Bladder microvascular endothelial cell (primary cell): Measurements from ENCODE around the gene ALAS1. TPM values are rescaled to one million over a fixed set of nuclear protein-coding genes. Genes with fewer than 3 reads are reported as not detected.

Experiments used
- total RNA-seq: library from RNA; depleted of rRNA; stranded (reverse); fragments of >200 nt; gene quantifications from 2 replicates; pipeline ENCODE4 v1.2.3, GENCODE V29; 2014

The ALAS1 gene
- 32.7 and 41.0 TPM in 2 replicates for total RNA-seq

GRCh38 chr3:52197842-52198625 is at the start of gene ALAS1:
Gene ALAS1 (plus strand): TSS chr3:52198160. CDS start chr3:52199242, 1,082 bp downstream.

DNA sequence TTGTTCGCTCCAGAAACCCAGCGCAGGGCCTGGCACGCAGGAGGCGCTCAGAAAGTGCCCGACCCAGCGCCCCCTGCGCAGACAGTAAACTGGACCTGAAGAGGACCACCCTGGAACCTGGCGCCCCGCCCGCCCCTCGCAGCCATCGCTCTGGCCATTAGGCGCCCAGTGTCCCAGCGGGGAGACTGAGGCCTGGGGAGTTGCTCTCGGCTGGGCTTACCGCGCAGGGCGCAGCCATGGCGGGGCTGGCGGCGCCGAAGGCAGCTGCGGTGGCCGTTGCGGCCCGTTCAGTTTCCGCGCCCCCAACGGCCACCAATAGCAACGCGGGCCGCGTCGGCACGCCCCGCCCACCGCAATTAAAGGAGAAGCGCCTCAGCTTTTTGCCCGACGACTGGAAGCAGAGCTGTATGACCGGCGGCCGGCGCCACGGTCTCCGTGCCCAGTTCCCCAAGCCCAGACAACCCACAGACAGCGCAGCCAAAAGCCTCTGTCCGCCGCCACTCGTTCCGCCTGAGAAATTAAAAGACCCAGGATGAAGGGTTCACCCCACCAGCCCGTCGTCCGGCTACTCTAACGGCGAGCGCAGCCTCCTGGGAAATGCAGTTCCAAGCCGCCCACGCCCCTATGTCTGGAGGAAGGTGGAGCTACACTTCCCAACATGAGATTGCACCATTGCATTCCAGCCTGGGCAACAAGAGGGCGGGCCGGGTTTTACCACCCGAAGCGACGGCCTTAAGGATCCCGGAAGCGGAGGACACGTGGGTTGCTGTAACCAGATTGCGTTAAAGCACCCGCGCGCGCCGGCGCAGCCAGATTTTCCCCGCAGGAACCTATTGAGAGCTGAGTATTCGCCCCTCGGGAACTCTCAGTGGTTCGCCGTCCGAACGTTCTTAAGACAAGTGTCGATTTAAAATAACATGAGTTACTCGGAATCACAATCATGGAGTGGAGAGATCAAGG is 43.5 kb upstream of the ALAS1 start, which contains the start of gene POC1A:
Gene POC1A, minus strand, starts transcription at position 289 of the 960 bp plus-strand sequence. Its CDS starts 51 bp downstream, at position 238.

DNA sequence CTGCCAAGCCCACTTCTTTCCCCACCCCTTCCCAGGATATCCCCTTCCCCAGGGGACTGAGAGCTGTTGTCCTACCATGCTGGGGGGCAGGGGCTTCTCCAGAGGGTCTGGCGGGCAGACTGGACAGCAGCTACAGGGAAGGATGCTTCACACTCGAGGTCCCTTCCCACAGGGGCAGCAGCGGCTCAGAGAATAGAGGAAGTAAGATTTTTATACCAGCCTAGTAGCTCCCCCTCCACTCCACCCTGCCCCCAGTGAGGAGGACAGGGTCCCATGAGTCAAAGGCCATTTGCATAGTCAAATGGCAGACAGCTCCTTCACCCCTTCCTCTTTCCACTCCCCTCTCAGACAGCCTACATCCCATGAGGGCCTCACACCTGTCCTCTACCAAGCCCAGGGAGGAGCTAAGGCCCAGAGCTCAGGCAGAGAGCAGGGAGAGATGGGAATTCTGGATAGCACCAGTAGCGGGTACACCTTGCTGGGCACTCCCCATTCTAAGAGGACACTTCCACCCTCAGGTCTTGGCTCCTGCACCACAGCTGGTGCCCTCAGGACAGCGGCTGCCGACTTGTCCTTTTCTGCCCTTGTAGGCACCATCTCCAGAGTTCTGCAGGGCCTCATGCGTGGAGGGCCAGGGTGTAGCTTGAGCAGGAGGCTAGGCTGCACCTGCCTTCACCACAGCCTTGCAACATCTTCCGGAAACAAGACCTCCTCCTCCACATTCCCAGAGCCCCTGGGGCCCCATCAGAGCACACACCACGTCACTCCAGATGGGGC is 27.7 kb downstream of the ALAS1 start, which contains the start of gene TLR9:
Gene TLR9, minus strand, starts transcription at position 194 of the 777 bp plus-strand sequence. Its CDS starts 116 bp downstream, at position 78.

GRCh38 chr3:52238761-52239701 is 41.1 kb downstream of the ALAS1 start, which contains the start of gene TWF2:
Gene TWF2 (minus strand): TSS chr3:52239158. CDS start chr3:52239016, 142 bp downstream.

DNA sequence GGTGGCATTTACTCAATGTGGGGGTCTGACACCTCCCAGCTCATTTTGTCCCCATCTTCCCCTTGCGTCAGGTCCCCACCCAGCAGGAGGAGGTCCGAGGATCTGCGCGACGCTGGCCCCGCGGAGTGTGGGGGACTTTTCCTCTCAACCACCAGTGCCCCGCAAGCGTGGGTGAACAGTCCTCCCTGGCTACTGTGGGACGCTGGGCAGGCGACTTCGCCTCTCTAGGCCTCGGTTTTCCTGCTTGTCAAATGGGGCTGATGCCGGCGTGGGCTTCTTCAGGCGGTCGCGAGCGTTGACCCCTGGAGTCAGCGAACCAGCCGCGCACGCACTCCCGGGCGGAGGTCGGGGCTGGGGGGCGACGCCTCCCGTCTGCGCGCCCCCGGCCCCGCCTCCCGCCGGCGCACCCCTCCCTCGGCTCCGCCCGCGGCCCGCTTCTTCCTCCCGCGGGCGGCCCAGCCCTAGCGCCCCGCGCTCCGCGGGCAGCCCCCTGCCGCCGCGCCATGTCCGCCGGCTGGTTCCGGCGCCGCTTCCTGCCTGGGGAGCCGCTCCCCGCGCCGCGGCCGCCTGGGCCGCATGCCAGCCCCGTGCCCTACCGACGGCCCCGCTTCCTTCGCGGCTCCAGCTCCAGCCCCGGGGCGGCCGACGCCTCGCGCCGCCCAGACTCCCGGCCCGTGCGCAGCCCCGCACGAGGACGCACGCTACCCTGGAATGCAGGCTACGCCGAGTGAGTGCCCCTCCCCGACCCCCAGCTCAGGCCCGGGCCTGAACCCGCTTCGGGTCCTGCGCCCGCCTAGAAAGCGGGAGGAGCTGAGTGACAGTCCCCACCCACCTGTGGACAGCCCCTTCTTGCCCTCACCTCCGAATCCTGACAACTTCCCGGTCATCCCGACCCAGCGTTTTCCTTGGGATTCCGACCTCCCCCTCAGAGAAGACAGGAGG is 47.6 kb downstream of the ALAS1 start, which contains the start of gene PPM1M:
Gene PPM1M, plus strand, starts transcription at position 438 of the 942 bp plus-strand sequence. Its CDS starts 66 bp downstream, at position 504.

Other genes starting within 250 kb of the ALAS1 start
- not detected in 2 replicates for gene GPR62, start 242.8 kb upstream of the ALAS1 start, total RNA-seq
- 20.2 and 45.4 TPM in 2 replicates for gene PCBP4, start 230.7 kb upstream of the ALAS1 start, total RNA-seq
- 7.9 and 11.0 TPM in 2 replicates for gene ABHD14B, start 224.1 kb upstream of the ALAS1 start, total RNA-seq
- gene ABHD14A, start 223.1 kb upstream of the ALAS1 start, total RNA-seq = 4.3 and 4.4 TPM in 2 replicates
- 13.0 and 15.2 TPM in 2 replicates for gene ACY1, start 214.6 kb upstream of the ALAS1 start, total RNA-seq
- 529 and 935 TPM in 2 replicates for gene RPL29, start 202.3 kb upstream of the ALAS1 start, total RNA-seq
- 7.0 TPM in 2 replicates for gene DUSP7, start 141.6 kb upstream of the ALAS1 start, total RNA-seq
- gene POC1A, start 43.7 kb upstream of the ALAS1 start, total RNA-seq = 10.5 and 11.4 TPM in 2 replicates
- under 0.01 and 0.06 TPM in 2 replicates for gene TLR9, start 27.5 kb downstream of the ALAS1 start, total RNA-seq
- gene TWF2, start 41.0 kb downstream of the ALAS1 start, total RNA-seq = 111 and 129 TPM in 2 replicates
- gene PPM1M, start 47.6 kb downstream of the ALAS1 start, total RNA-seq = 11.8 and 20.8 TPM in 2 replicates
- 53.3 and 97.9 TPM in 2 replicates for gene WDR82, start 80.5 kb downstream of the ALAS1 start, total RNA-seq
- 14.9 and 17.2 TPM in 2 replicates for gene GLYCTK, start 89.7 kb downstream of the ALAS1 start, total RNA-seq
- 1.5 and 7.0 TPM in 2 replicates for gene DNAH1, start 118.2 kb downstream of the ALAS1 start, total RNA-seq
- 62.2 and 78.0 TPM in 2 replicates for gene BAP1, start 211.8 kb downstream of the ALAS1 start, total RNA-seq
- gene PHF7, start 212.5 kb downstream of the ALAS1 start, total RNA-seq = 3.2 and 4.5 TPM in 2 replicates
- 6.8 and 83.5 TPM in 2 replicates for gene SEMA3G, start 246.9 kb downstream of the ALAS1 start, total RNA-seq